Calu3 (cell line): ENCODE measurements around the gene BICD2. TPM values are rescaled to one million over a fixed set of nuclear protein-coding genes. Genes with fewer than 3 reads are reported as not detected.

Experiments used
- BruUV-seq: library from RNA; stranded (reverse); fragments of 400-500 nt; replicated peaks from 2 replicates; lab custom pipeline; 2021; lab: Mats Ljungman, UMichigan
- CTCF ChIA-PET: fragments of 300-600 bp; sonication (Branson Sonifier 250); formaldehyde crosslinking; loops from one replicate; lab custom pipeline; 2022; ENCODE audit warnings: antibody characterized with exemption; lab: Charles Lee
- DNase-seq: peaks from one replicate; pipeline ENCODE4 v3.0.0; 2022
- H3K27ac Mint-ChIP-seq: one replicate; pipeline ENCODE4 v1.8.0; 2022; ENCODE audit warnings: mixed read lengths; ENCODE audit not compliant: unreplicated experiment
- H3K27me3 Mint-ChIP-seq: one replicate; pipeline ENCODE4 v1.8.0; 2022; ENCODE audit warnings: mixed read lengths; ENCODE audit not compliant: unreplicated experiment
- H3K36me3 Mint-ChIP-seq: one replicate; pipeline ENCODE4 v1.8.0; 2022; ENCODE audit warnings: mild to moderate bottlenecking, moderate library complexity, mixed read lengths; ENCODE audit not compliant: insufficient read depth, unreplicated experiment
- H3K4me1 Mint-ChIP-seq: one replicate; pipeline ENCODE4 v1.8.0; 2022; ENCODE audit warnings: mild to moderate bottlenecking, low read depth, mixed read lengths; ENCODE audit not compliant: unreplicated experiment
- H3K4me3 Mint-ChIP-seq: one replicate; pipeline ENCODE4 v1.8.0; 2022; ENCODE audit warnings: mild to moderate bottlenecking, low read depth, moderate library complexity, mixed read lengths; ENCODE audit not compliant: unreplicated experiment
- H3K9me3 Mint-ChIP-seq: one replicate; pipeline ENCODE4 v1.8.0; 2022; ENCODE audit warnings: low read depth, mixed read lengths; ENCODE audit not compliant: unreplicated experiment
- intact Hi-C: fragments of 100-400 bp; cut with micrococcal nuclease; formaldehyde crosslinking; loops from one replicate; pipeline ENCODE4 v1.10.0; 2022; ENCODE audit not compliant: unreplicated experiment
- total RNA-seq: library from RNA; stranded (reverse); gene quantifications from 2 replicates; pipeline ENCODE4 v1.2.3, GENCODE V29; 2022
- TF ChIP-seq, protein P1 (sequence below): fragments of 200-600 bp; IDR thresholded peaks from one replicate; pipeline ENCODE4 v1.8.0; 2022; ENCODE audit warnings: antibody characterized with exemption; ENCODE audit not compliant: unreplicated experiment

The BICD2 gene
- total RNA-seq, 1 experiment from 2014 or later = 21.9 TPM

DNA sequence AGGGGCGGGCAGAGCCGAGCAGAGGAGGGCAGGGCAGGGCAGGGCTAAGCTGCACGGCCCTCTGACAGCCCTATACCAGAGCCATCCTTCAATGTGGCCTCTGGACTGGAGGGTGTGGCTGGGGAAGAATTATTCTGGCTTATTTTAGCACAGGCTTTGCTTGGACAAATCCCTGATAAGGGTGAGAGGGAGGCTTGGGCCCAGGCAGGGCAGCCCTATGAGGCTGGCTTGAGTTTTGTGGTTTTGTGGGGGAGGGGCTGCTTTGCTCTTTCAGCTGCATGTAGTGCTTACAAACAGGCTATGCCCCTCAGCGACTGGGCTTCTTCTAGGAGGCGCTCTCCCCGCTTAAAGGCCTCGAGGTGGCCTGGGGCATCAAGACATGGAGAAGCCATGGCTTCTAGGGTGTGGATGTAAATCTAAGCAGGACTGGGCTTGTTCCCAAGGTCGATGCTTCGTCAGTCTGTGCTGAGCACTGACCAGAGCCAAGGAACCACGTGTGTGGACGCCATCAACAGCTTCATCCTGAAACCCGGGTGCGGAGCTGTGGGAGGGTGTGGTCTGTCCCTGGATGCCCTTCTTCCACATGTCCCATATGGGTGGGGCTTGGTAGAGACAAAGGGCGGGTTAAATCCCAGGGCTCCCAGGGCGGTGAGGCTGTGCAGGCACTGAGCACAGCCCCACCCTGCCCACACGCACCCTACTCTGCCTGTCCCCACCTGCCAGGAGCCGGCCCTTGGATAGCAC is 49.0 kb downstream of the BICD2 start:
- Mint-ChIP-seq H3K9me3 (no peaks in the 10 kb centered on the region), H3K36me3 (peaks cover 23% of the 10 kb centered on the region), H3K27ac (no peak overlapping the region), H3K27me3 (no peaks in the 10 kb centered on the region), H3K4me3 (no peak overlapping the region), H3K4me1 (no peaks in the 10 kb centered on the region)
- TF ChIP-seq, protein P1, sequence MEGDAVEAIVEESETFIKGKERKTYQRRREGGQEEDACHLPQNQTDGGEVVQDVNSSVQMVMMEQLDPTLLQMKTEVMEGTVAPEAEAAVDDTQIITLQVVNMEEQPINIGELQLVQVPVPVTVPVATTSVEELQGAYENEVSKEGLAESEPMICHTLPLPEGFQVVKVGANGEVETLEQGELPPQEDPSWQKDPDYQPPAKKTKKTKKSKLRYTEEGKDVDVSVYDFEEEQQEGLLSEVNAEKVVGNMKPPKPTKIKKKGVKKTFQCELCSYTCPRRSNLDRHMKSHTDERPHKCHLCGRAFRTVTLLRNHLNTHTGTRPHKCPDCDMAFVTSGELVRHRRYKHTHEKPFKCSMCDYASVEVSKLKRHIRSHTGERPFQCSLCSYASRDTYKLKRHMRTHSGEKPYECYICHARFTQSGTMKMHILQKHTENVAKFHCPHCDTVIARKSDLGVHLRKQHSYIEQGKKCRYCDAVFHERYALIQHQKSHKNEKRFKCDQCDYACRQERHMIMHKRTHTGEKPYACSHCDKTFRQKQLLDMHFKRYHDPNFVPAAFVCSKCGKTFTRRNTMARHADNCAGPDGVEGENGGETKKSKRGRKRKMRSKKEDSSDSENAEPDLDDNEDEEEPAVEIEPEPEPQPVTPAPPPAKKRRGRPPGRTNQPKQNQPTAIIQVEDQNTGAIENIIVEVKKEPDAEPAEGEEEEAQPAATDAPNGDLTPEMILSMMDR = no peak
- CTCF ChIA-PET = interaction anchor here (1.3 kb wide), 1 partner anchor 83 kb away, joined by 3 read pairs; no protein-coding TSS in a partner anchor
- no TSS peak for BruUV-seq
- intact Hi-C loops = loop anchor here (2.0 kb wide), 1 partner anchor 75 kb away; no protein-coding TSS in a partner anchor
- no peak for DNase-seq

DNA sequence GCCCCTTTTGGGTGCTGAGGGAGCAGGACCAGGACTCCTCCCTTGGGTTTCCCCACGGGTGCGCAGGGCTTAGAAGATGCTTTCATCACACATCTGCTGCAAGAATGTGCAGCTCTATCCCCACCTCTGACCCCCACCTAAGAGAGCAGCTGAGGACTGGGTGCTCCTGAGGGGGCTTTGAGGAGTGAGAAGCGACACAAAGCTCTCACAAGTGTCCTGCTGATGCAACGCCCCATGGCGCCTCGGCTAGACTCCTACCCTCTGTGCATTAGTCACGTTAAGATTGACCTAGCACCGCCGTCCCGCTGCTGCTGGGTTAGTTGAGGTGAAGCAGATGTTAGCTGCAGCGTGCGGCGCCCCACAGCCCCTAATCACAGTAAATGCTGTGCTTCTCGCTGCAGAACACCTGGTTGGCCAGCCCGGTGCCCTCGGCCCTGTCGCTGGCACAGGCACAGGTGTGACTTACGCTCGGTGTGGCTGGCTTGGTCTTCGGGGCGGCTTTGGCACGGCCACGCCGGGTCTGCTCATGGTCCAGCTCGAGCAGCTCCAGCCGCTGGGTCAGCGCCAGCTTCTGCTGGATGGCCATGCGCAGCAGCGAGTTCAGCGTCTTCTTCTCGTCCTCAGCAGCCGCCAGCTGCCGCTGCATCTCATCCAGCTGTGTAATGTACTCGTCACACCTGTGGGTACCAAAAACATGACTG is 49.7 kb downstream of the BICD2 start:
- H3K36me3 Mint-ChIP-seq = peaks cover 19% of the 10 kb centered on the region
- H3K4me1 Mint-ChIP-seq = no peaks in the 10 kb centered on the region
- no peak overlapping the region for H3K4me3 Mint-ChIP-seq
- H3K9me3 Mint-ChIP-seq = no peaks in the 10 kb centered on the region
- TF ChIP-seq, protein P1 = no peak
- BruUV-seq = no TSS peak
- no peaks in the 10 kb centered on the region for H3K27me3 Mint-ChIP-seq
- H3K27ac Mint-ChIP-seq = no peak overlapping the region
- no peak for DNase-seq
- intact Hi-C loops = no loop called here
- CTCF ChIA-PET = no interaction called here

DNA sequence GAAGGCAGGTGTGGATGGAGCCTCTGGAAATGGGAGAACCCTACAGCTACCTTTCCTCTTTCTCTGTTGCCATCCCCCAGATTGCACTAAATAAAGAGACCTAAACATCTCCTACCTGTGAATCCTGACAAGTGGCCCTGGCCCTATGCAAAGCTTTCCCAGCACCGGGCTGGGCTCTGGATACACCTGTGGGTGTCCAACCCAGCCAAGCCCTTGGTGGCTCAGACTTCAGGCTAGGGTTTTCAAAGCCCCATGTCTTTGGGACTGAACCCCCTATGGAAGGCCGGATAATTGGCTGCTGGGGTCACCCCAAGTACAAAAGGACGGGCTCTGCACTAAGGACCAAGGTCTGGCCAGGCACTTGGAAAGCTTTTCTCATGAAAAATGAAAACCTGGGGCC is 50.6 kb downstream of the BICD2 start:
- Mint-ChIP-seq H3K9me3 (no peaks in the 10 kb centered on the region), H3K36me3 (peaks cover 14% of the 10 kb centered on the region), H3K27me3 (no peaks in the 10 kb centered on the region), H3K27ac (no peak overlapping the region), H3K4me1 (no peaks in the 10 kb centered on the region), H3K4me3 (no peak overlapping the region)
- no TSS peak for BruUV-seq
- no peak for DNase-seq
- TF ChIP-seq, protein P1 = no peak
- intact Hi-C loops = no loop called here
- CTCF ChIA-PET = no interaction called here

DNA sequence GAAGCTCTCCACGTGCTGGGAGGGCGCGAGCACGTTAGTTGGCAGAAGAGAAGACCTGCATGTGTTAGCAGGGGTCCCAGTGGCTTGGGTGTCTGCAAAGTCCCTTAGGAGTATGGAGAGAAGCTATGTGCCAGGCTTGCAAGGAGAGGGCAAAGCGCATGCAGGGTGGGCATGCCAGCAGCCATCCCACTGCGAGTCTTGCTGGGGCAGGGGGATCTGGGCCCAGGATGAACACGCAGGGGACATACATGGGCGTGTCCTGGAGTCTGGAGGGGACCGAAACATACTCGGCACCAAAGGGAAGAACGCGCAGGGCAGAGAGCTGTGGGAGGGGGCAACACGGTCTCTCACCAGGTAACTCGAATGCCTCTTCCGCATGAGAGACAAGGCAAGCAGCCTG is 51.1 kb downstream of the BICD2 start:
- H3K27me3 Mint-ChIP-seq = no peaks in the 10 kb centered on the region
- TF ChIP-seq, protein P1 = no peak
- no peak overlapping the region for H3K4me3 Mint-ChIP-seq
- DNase-seq = no peak
- BruUV-seq = no TSS peak
- H3K4me1 Mint-ChIP-seq = peaks cover 5% of the 10 kb centered on the region
- peaks cover 14% of the 10 kb centered on the region for H3K36me3 Mint-ChIP-seq
- H3K9me3 Mint-ChIP-seq = no peaks in the 10 kb centered on the region
- CTCF ChIA-PET = interaction anchor here (0.6 kb wide), 1 partner anchor 96 kb away, joined by 3 read pairs; no protein-coding TSS in a partner anchor
- H3K27ac Mint-ChIP-seq = no peak overlapping the region
- intact Hi-C loops = no loop called here
